ENCODE data around the gene FBXO24.

Gene FBXO24

GRCh38 chr7:100578246-100579183 lies 7.6 kb upstream of the FBXO24 start:
- H3K9ac ChIP-seq (ENCODE audit: low read length): no peak overlapping the region
- no peak overlapping the region for H3K27ac ChIP-seq (ENCODE audit: low read depth, low read length, poor library complexity, severe bottlenecking)
- H3K4me2 ChIP-seq (ENCODE audit: low read length): no peak overlapping the region
- H3F3A ChIP-seq (ENCODE audit: insufficient read depth, low read length): no peaks in the 10 kb centered on the region
- H3K36me3 ChIP-seq (ENCODE audit: insufficient read depth, low read length): peaks cover 89% of the 10 kb centered on the region
- no peaks in the 10 kb centered on the region for H4K20me1 ChIP-seq (ENCODE audit: insufficient read depth, low read length)
- no peaks in the 10 kb centered on the region for H3K79me2 ChIP-seq (ENCODE audit: insufficient read depth, low read length)
- no peaks in the 10 kb centered on the region for H3K9me2 ChIP-seq (ENCODE audit: low read depth, low read length)
- peaks cover 8% of the 10 kb centered on the region for H3K4me1 ChIP-seq (ENCODE audit: insufficient read depth, low read length, severe bottlenecking)
- no peak overlapping the region for H3K4me3 ChIP-seq (ENCODE audit: low read depth, low read length, poor library complexity, severe bottlenecking)
- H3K9me3 ChIP-seq (ENCODE audit: low read length): no peaks in the 10 kb centered on the region
- no peak overlapping the region for H2AFZ ChIP-seq (ENCODE audit: low read length)
- TF ChIP-seq CTCF (IDR thresholded peaks at IDR 0.05; ENCODE audit: low read length) (no peak), EZH2 (IDR thresholded peaks at IDR 0.05; ENCODE audit: borderline replicate concordance, low read length) (no peak)
- no peaks in the 10 kb centered on the region for H3K27me3 ChIP-seq (ENCODE audit: insufficient read depth, low read length)

- no peak overlapping the region for H3K4me3 ChIP-seq (ENCODE audit: low read depth, low read length, poor library complexity, severe bottlenecking)
- no peak overlapping the region for H3K9ac ChIP-seq (ENCODE audit: low read length)
- H4K20me1 ChIP-seq (ENCODE audit: insufficient read depth, low read length): no peaks in the 10 kb centered on the region
- H3K27ac ChIP-seq (ENCODE audit: low read depth, low read length, poor library complexity, severe bottlenecking): no peak overlapping the region
- H3K79me2 ChIP-seq (ENCODE audit: insufficient read depth, low read length): no peaks in the 10 kb centered on the region
- no peaks in the 10 kb centered on the region for H3K27me3 ChIP-seq (ENCODE audit: insufficient read depth, low read length)
- peaks cover 27% of the 10 kb centered on the region for H3K4me1 ChIP-seq (ENCODE audit: insufficient read depth, low read length, severe bottlenecking)
- peaks cover 71% of the 10 kb centered on the region for H3K36me3 ChIP-seq (ENCODE audit: insufficient read depth, low read length)
- H3K4me2 ChIP-seq (ENCODE audit: low read length): no peak overlapping the region
- TF ChIP-seq EZH2 (IDR thresholded peaks at IDR 0.05; ENCODE audit: borderline replicate concordance, low read length): no peak
- H3K9me2 ChIP-seq (ENCODE audit: low read depth, low read length): no peaks in the 10 kb centered on the region
- no peak overlapping the region for H2AFZ ChIP-seq (ENCODE audit: low read length)
- H3F3A ChIP-seq (ENCODE audit: insufficient read depth, low read length): no peaks in the 10 kb centered on the region
- H3K9me3 ChIP-seq (ENCODE audit: low read length): no peaks in the 10 kb centered on the region
Observed at GRCh38 chr7:100580466-100581283, 5.5 kb upstream of the FBXO24 start.

GRCh38 chr7:100582041-100582579 lies 4.0 kb upstream of the FBXO24 start:
- no peaks in the 10 kb centered on the region for H3K79me2 ChIP-seq (ENCODE audit: insufficient read depth, low read length)
- H3K9me2 ChIP-seq (ENCODE audit: low read depth, low read length): no peaks in the 10 kb centered on the region
- H3K36me3 ChIP-seq (ENCODE audit: insufficient read depth, low read length): peaks cover 57% of the 10 kb centered on the region
- H3K9me3 ChIP-seq (ENCODE audit: low read length): no peaks in the 10 kb centered on the region
- H3K27me3 ChIP-seq (ENCODE audit: insufficient read depth, low read length): no peaks in the 10 kb centered on the region
- no peak overlapping the region for H3K27ac ChIP-seq (ENCODE audit: low read depth, low read length, poor library complexity, severe bottlenecking)
- H4K20me1 ChIP-seq (ENCODE audit: insufficient read depth, low read length): no peaks in the 10 kb centered on the region
- H3K4me3 ChIP-seq (ENCODE audit: low read depth, low read length, poor library complexity, severe bottlenecking): no peak overlapping the region
- no peak overlapping the region for H2AFZ ChIP-seq (ENCODE audit: low read length)
- no peak overlapping the region for H3K9ac ChIP-seq (ENCODE audit: low read length)
- no peak for TF ChIP-seq CTCF (IDR thresholded peaks at IDR 0.05; ENCODE audit: low read length)
- no peak for TF ChIP-seq EZH2 (IDR thresholded peaks at IDR 0.05; ENCODE audit: borderline replicate concordance, low read length)
- H3K4me2 ChIP-seq (ENCODE audit: low read length): no peak overlapping the region
- peaks cover 30% of the 10 kb centered on the region for H3K4me1 ChIP-seq (ENCODE audit: insufficient read depth, low read length, severe bottlenecking)
- no peaks in the 10 kb centered on the region for H3F3A ChIP-seq (ENCODE audit: insufficient read depth, low read length)

Measured in OCI-LY1 (cell line).